Breast epithelium (tissue), 4 donors: ENCODE measurements around the gene SEH1L. TPM values are rescaled to one million over a fixed set of nuclear protein-coding genes. Genes with fewer than 3 reads are reported as not detected.

Experiments used
- DNase-seq, 2 donors: peaks; one replicate each; pipeline ENCODE4 v3.0.0-alpha.2; 2019; ENCODE audit warnings: low spot score in 2 of 2
- H3K27ac ChIP-seq, 2 donors: fragments of 200-600 bp; sonication (generic) in 1 of 2; one replicate each; pipeline ENCODE4 v1.5.1; 2016 to 2019; ENCODE audit warnings: mild to moderate bottlenecking in 1 of 2
- H3K27me3 ChIP-seq, 2 donors: fragments of 200-600 bp; sonication (generic) in 1 of 2; one replicate each; pipeline versions ENCODE4 v1.5.1 to v1.6.0; 2017 to 2019; ENCODE audit warnings: control low read depth in 1 of 2, mild to moderate bottlenecking in 1 of 2
- H3K36me3 ChIP-seq: fragments of 200-600 bp; one replicate; pipeline ENCODE4 v1.5.1; 2019
- H3K4me1 ChIP-seq, 2 donors: fragments of 200-600 bp; sonication (generic); one replicate each; pipeline ENCODE4 v1.5.1; 2016 to 2019; ENCODE audit warnings: control low read depth in 1 of 2
- H3K4me3 ChIP-seq, 3 donors: fragments of 200-600 bp; sonication (generic); 1 replicate in 2 of 3; 2 replicates in 1 of 3; pipeline ENCODE4 v1.5.1; 2016 to 2019; ENCODE audit warnings: mild to moderate bottlenecking in 3 of 3, moderate library complexity in 2 of 3
- H3K9me3 ChIP-seq, 2 donors: fragments of 200-600 bp; sonication (generic) in 1 of 2; one replicate each; pipeline ENCODE4 v1.5.1; 2016 to 2019; ENCODE audit warnings: control low read depth in 1 of 2
- CTCF ChIP-seq, 3 donors: fragments of 450-650 bp; IDR thresholded peaks; one replicate each; pipeline ENCODE4 v1.5.1; 2016 to 2017; ENCODE audit warnings: antibody characterized with exemption in 3 of 3, mild to moderate bottlenecking in 3 of 3, moderate library complexity in 3 of 3
- POLR2A ChIP-seq: fragments of 450-650 bp; IDR thresholded peaks from one replicate; pipeline ENCODE4 v1.6.1; 2016; ENCODE audit warnings: antibody characterized with exemption, mild to moderate bottlenecking, moderate library complexity
- POLR2AphosphoS5 ChIP-seq, 3 donors: sonication (generic); formaldehyde crosslinking; IDR thresholded peaks; one replicate each; pipeline ENCODE4 v1.6.1; 2017; ENCODE audit warnings: antibody characterized with exemption in 3 of 3
- intact Hi-C: fragments of 100-400 bp; cut with DNase I; formaldehyde crosslinking; loops from one replicate; pipeline ENCODE4 v1.15.1; 2023; ENCODE audit warnings: low total_unique reads
- total RNA-seq, 3 donors: library from RNA; depleted of rRNA; stranded (reverse); fragments of >200 nt; gene quantifications; one replicate each; pipeline ENCODE4 v1.1.0, GENCODE V29; 2016

SEH1L gene
- total RNA-seq, 3 donors from 2014 or later = 29.6 to 45.6 (median 38.5) TPM

GRCh38 chr18:13032173-13032572 is 84.4 kb downstream of the SEH1L start:
- Histone ChIP-seq H3K4me3 (no peak overlapping the region), H3K27ac (no peak overlapping the region), H3K9me3 (no peaks in the 10 kb centered on the region), H3K27me3 (no peaks in the 10 kb centered on the region), H3K36me3 (peaks cover 5% of the 10 kb centered on the region), H3K4me1 (no peaks in the 10 kb centered on the region)
- TF ChIP-seq POLR2A = no peak
- no peak for TF ChIP-seq POLR2AphosphoS5 (IDR thresholded peaks at IDR 0.05)
- no peak for TF ChIP-seq CTCF (IDR thresholded peaks at IDR 0.05)
- no peak for DNase-seq
- intact Hi-C loops = no loop called here

- Histone ChIP-seq H3K9me3 (no peaks in the 10 kb centered on the region), H3K4me1 (no peaks in the 10 kb centered on the region), H3K36me3 (peaks cover 5% of the 10 kb centered on the region), H3K27ac (no peak overlapping the region), H3K27me3 (no peaks in the 10 kb centered on the region), H3K4me3 (no peak overlapping the region)
- intact Hi-C loops = no loop called here
- DNase-seq = no peak
- TF ChIP-seq CTCF (IDR thresholded peaks at IDR 0.05) (no peak), POLR2A (no peak), POLR2AphosphoS5 (IDR thresholded peaks at IDR 0.05) (no peak)
Measured at GRCh38 chr18:13035249-13035914, 87.6 kb downstream of the SEH1L start.

- no peaks in the 10 kb centered on the region for H3K9me3 ChIP-seq
- DNase-seq = no peak
- intact Hi-C loops = no loop called here
- H3K36me3 ChIP-seq = no peaks in the 10 kb centered on the region
- no peaks in the 10 kb centered on the region for H3K4me1 ChIP-seq
- H3K27ac ChIP-seq = no peak overlapping the region
- H3K27me3 ChIP-seq = no peaks in the 10 kb centered on the region
- TF ChIP-seq POLR2A (no peak), POLR2AphosphoS5 (IDR thresholded peaks at IDR 0.05) (no peak), CTCF (IDR thresholded peaks at IDR 0.05) (no peak)
- H3K4me3 ChIP-seq = no peak overlapping the region
Measured at GRCh38 chr18:13036622-13037320, 89.0 kb downstream of the SEH1L start.

Other genes with a start within 250 kb of the SEH1L start
- gene CEP76, start 245.3 kb upstream of the SEH1L start, total RNA-seq = 10 to 100 TPM in 1 of 3 donors, 1 to 10 TPM in 2; 7.4 to 11.7 (median 9.5) TPM
- 100 to 1,000 TPM in 1 of 3 donors, 10 to 100 TPM in 2; 78.7 to 102 (median 83.4) TPM for gene PSMG2, start 245.0 kb upstream of the SEH1L start, total RNA-seq
- gene PTPN2, start 63.8 kb upstream of the SEH1L start, total RNA-seq = 10 to 100 TPM; 38.4 to 57.1 (median 53.7) TPM
- gene CEP192, start 43.4 kb downstream of the SEH1L start, total RNA-seq = 10 to 100 TPM; 19.8 to 38.6 (median 23.9) TPM